ENCODE data around the gene COL9A2. TPM values are rescaled to one million over a fixed set of nuclear protein-coding genes. Genes with fewer than 3 reads are reported as not detected.
A peak's percentile ranks its signal among the peaks of the same experiment; 100 is the strongest.
"Not testable (repeated sequence)": the region's sequence is repeated elsewhere in the genome, so short reads cannot be mapped to it uniquely, and the experiment has no call there.

COL9A2 gene
- total RNA-seq, result 27.1 TPM

DNA sequence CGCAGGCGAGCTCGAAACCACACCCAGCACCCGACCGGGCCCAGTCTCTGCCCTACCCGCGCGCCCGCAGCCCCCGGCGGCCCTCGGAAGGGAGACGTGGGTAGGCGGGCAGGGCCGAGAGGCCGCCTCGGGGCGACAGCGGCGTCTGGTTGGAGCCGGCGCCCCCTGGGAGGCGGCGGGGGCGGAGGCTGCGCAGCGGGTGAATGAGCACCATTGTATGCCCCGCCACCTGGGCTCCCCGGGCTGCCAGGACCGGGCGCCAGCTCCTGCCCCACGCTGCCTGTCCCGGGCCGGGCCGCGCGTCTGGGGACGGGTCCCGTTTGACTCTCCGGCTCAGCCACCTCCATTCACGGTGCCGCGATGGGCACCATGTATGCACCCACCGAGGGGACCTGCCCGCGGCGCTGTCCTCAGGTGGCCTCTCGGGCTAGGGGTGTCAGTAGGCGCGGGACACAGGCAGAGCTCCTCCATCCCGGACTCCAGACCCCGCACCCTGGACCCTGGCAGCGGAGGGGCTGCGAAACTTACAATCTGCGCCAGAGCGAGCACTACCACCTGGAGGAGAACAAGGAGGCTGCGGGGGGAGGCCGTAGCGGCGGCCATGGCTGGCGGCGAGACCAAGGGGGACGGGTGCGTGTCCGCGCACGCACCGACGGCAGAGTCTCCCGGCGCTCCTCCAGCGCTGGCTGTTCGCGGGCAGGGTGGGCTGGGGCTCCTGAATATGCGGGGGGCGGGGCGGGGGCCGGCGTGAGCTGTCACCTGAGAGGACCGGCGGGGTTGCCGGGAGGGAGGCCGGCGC lies at the start of gene COL9A2:
TSS of gene COL9A2 (minus strand) at position 692 of the 799 bp plus-strand sequence. CDS start at position 603, 89 bp downstream.
- no peak for DNase-seq (ENCODE audit: low spot score)

DNA sequence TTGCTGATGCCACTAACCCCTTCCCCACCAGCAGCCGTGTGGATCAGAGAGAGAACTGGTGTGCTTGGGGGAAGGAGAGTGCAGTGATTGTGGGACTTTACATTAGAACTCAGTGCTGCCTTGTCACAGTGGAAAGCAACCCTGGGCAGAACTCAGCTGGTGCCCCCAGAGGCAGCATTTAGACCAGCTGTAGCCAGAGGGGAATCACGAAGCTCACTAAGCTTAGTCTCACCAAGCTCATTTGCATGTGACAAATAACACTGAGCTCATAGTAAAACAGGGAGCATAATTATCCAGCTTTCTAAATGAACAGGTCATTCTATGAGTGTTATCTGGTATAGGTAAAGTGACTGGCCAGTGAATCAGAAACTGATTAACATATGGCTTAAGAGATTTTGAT lies 46.6 kb upstream of the COL9A2 start:
- DNase-seq (ENCODE audit: low spot score), result no peak

DNA sequence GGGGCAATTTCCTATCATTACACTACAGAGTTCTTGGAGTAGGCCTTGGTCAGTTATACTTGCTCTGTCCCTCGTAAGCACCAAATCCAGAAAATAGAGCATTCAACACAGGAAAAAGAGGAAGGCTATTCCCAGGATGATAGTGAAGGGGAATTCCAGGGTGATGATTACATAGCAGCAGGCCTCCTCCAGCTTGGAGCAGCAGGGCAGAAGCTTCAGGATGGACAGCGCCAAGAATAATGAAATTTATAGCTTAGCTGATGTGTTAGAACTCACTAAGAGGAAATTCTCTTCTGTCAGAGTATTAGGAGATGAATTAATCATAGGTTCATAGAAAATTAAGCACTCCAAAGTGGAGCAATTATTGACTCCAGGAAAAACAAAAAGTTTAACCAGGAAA lies 45.6 kb upstream of the COL9A2 start:
- DNase-seq (ENCODE audit: low spot score), result no peak

DNA sequence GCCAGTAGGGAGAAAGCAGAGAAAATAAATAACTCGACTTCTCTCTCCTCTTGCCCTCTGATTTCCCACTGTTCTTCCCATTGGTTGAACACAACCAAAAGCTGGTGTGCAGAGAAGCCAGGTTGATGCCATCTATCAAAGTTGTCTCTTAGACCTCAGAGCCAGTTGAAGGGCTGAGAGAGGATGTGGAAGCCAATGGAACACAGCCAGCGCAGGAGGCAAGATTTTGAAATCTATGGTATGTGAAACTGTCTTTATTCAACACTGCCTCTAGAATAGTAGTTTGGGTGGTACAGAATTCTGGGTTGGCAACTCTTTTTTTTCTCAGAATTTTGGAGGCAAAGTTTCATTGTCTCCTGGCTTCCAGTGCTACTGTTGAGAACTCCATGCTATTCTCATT lies 45.1 kb upstream of the COL9A2 start:
- DNase-seq (ENCODE audit: low spot score), result no peak

DNA sequence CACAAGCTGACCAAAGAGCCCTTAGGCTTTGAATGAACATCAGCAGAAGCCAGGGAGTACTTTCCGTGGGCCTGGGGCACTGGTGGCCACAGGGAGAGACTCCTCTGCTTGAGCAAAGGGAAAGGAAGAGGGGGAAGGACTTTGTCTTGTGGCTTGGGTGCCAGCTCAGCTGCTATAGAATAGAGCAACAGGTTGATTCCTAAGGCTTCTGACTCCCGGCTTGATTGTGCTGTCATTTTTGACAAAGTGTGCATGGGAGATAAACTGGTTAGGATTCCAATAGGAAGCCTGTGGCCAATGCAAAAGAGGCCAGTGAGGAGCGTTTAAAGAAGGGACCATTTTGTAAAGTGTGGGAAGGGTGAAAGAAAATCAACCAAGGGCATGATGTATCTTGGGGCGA lies 44.6 kb upstream of the COL9A2 start:
- DNase-seq (ENCODE audit: low spot score), result no peak

DNA sequence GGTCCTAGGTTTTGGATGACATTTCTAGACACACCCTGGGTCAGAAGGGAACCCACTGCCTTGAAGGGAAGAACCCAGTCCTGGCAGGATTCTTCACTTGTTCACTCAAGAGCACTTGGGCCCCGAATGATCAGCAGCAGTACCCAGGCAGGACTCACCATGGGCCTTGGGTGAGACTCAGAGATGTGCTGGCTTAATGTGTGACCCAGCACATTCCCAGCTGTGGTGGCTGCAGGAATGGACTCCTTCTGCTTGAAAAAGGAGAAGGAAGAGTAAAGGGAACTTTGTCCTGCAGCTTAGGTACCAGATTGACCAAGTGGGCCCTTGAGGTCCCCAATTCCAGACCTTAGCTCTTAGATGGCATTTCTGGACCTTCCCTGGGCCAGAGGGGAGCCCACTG lies 44.1 kb upstream of the COL9A2 start:
- no peak for DNase-seq (ENCODE audit: low spot score)

DNA sequence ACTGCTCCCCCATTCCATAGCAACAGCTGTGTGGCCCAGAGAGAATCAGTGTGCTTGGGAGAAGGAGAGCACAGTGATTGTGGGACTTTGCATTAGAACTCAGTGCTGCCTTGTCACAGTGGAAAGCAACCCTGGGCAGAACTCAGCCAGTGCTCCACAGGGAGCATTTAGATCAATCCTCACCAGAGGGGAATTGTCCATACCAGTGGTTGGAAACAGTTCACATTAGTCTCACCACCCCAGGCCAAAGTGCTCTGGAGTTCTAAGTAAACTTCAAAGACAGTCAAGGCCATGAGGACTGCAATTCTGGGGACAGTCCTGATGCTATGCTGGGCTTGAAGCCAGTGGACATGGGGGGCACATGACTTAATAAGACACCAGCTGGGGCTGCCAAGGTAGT lies 43.5 kb upstream of the COL9A2 start:
- no peak for DNase-seq (ENCODE audit: low spot score)

DNA sequence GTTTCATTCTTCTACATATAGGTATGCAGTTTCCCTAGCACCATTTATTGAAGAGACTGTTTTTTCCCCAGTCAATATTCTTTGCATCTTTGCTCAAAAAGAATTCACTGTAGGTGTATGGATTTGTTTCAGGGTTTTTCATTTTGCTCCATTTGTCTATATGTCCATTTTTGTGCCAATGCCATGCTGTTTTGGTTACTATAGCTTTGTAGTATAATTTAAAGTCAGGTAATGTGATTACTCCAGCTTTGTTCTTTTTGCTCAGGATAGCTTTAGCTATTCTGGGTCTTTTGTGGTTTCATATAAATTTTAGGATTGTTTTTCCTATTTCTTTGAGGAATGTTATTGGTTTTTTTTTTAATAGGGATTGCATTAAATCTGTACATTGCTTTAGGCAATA lies 40.5 kb upstream of the COL9A2 start:
- DNase-seq (ENCODE audit: low spot score), result no peak

DNA sequence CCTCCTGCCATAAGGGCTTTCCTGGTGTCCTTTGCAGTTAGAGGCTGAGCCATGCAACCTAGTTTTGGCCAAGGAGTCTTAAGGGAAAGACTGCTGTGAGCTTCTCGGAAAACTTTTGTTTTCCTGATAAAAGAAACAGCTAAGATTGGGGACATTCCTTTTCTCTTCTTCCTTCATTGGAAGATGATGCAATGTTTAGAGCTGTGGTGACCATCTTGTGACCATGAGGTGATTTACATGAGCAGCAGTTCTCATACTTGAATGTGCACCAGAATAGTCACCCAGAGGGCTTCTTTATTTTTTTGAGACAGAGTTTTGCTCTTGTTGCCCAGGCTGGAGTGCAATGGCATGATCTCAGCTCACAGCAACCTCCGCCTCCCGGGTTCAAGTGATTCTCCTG lies 36.0 kb upstream of the COL9A2 start:
- no peak for DNase-seq (ENCODE audit: low spot score)

DNA sequence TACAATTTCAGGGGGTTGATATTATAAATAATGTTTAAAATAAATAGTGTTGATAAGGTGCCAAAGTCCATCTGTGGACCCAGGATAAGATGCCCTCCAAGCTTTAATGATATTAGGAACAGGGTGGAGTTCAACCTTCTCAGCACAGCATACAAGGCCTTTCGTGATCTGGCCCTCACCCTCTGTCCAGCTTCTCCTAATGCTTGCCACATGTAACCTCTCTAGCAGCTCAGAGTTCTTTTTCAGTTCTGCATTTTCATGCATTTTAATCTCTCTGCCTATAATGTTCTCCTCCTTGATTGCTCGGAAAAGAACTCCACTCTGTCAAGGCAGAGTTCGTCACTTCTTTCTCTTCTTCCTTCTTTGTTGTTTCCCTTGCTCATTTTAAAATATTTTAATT lies 35.0 kb upstream of the COL9A2 start:
- DNase-seq (ENCODE audit: low spot score), result no peak

DNA sequence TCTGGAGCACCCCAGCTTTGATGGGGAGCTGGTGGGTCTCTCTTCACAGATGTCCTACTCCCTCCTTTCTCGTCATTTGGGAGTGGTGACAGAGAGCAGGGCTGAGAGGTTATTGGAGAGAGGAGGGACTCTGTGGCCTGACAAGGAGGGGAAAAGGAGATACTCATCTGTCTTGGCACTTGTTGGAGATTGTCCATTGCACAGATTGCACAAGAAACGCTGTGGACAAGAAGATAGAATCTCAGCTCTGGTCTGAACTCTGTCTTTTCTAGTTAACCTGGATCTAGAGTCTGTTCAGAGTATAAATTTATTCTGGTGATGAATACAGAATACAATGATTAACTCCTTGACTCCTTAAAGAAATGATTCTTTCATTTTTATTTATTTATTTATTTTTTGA lies 34.0 kb upstream of the COL9A2 start:
- DNase-seq (ENCODE audit: low spot score), result no peak

DNA sequence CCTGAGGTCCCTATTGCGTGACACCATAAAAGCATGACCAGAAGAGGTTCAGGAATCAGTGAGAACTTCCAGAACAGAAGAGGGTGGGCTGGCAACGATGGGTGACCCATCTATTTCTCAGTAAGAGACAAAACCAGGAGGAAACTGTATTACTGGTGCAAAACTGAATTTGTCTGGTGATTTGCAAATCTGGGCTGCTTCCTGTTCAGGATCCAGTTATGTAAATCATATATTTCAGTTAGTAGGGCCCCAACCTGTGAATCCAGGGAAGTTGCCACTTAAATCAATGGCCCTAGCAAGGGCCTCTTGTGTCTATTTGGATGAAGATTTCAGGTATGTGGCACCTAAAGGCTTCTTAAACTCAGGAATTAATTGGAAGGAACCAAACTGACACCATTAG lies 33.3 kb upstream of the COL9A2 start:
- no peak for DNase-seq (ENCODE audit: low spot score)

DNA sequence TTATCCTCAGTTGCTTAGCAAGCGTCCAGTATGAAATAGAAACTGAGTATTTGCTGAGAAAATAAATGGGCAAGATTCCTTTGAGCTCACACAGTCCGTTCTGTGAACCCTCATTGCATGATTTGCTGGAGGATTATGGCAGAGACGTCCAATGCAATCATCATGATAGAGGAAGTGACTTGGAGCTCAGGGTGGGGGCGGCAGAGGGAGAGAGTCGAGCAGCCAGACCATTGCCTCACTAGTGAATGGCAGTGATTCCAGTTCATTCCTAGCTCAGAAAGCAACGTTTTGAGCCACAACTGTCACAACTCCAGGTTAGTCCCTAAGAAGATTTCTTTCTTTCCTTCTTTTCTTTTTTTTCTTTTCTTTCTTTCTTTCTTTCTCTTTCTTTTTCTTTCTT lies 27.5 kb upstream of the COL9A2 start:
- peak; percentile 50 for DNase-seq (ENCODE audit: low spot score)

DNA sequence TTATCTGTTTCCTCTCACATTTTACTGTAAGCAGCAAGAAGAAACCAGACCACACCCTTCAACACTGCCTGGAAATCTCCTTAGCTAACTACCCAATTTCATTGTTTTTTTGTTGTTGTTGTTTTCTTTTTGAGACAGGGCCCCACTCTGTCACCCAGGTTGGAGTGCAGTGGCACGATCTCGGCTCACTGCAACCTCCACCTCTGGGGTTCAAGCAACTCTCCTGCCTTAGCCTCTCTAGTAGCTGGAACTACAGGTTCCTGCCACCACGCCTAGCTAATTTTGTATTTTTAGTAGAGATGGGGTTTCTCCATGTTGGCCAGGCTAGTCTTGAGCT lies 25.3 kb upstream of the COL9A2 start:
- DNase-seq (ENCODE audit: low spot score), result not testable (repeated sequence)

DNA sequence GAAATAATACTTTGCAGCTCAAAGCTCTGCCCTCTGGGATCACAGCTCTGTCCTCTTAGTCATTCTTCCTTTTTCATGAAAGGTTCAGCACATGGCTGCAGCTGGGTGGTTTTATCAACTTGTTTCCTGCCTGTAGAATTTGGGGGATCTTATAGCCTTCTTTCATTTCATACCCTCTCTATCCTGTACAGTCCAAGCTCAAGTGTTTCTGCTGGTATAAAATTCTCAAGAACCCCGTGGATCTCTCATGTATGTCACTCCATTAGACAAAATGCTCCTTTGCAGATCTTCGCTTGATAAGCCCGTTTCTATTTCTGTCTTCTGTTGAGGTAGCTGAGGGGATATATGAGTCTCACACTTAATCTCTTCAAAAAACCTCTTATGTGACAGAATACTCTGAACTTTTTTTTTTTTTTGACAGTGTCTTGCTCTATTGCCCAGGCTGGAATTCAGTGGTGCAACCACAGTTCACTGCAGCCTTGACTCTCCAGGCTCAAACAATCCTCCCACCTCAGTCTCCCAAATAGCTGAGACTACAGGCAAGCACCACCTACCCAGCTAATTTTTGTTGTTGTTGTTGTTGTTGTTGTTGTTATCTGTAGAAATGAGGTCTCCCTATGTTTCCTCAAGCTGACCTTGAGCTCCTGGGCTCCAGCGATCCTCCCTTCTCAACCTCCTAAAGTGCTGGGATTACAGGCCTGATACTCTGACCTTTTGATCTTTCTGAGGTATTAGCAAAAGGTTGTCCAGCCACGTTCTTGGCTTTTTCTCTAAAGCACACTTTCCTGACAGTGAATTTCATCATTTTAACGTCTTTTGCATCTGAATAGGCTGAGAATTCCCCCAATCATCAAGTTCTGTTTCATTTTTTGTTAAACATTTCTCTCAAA lies 24.6 kb upstream of the COL9A2 start:
- no peak for DNase-seq (ENCODE audit: low spot score)

DNA sequence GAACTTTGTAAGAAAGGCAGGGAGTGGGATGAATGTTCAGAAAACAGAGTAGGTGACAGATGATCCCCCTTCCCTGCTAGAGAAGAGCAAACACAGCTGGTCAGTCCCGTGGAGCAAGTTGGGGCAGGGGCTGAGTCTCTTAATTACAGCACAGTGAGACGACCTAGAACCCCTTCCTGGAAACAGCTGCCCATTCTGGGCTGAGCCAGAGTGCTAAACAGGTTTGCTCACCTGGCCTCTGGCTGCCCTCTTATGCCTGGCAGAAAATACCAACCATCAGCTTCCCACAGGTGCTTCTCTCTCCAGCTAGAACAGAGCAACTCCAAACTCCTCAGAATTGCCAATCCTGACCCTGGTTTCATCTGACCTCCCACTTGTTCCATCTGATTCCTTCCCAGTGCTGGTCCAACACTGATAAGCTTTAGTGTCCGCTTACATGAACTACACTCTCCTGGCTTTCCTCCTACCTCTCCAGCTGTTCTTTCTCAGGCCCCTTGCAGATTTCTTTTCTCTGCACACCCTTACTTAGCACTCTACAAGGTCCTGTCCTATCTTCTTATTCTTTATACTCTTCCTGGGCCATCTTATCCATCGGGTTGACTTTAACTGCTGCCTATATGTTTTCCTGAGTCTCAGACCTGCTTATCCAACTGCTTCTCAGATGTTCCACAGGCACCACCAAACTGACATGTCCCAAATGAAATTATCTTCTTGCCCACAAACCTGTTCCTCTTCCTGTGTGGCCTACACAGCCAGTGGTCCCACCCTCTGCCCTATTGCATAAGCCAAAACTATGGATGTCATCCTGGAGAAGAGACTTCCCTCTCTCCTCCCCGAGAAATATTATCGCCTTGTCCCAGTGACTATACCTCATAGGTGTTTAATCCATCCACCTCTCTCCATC lies 22.6 kb upstream of the COL9A2 start:
- no peak for DNase-seq (ENCODE audit: low spot score)

DNA sequence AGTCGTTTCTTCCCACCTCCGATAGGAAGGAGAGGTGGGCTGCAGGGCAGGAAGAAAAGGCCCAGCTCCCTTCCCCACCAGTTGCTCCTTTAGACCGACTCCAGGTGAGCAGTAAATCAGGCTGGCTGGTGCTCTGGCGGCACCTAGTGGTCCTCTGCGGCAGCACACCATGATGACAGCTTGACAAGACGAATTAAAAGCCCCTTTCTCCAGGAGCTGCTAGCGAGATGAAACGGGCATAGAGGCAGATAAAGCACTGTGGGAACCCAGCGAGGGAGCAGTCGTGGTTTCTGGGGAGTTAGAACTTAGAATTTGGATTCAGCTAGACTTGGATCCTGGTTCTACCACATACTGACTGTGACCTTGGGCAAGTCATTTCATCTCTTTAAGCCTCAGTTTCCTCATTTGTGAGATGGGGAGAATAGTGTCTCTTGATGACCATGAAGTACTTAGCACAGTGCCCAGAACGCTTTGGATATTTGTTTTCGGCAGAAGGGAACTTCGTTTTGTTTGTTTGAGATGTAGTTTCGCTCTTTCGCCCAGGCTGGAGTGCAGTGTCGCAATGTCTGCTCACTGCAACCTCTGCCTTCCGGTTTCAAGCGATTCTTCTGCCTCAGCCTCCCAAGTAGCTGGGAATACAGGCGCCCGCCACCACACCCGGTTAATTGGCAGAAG lies 21.8 kb upstream of the COL9A2 start:
- peak; percentile 84 for DNase-seq (ENCODE audit: low spot score)

DNA sequence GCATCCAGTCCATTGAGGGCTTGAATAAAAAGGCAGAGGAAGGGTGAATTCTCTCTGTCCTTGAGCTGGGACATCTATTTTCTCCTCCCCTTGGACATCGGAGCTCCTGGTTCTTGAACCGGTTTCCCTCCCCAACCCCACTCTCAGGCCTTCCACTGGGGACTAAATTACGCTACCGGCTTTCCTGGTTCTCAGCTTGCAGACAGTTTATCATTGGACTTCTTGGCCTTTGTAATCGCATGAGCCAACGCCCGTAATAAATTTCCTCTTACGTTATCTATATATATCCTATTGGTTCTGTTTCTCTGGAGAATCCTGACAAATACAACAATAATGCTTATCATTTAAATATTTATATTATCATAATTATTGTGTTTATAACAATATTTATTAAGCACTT lies 20.4 kb upstream of the COL9A2 start:
- DNase-seq (ENCODE audit: low spot score), result no peak

DNA sequence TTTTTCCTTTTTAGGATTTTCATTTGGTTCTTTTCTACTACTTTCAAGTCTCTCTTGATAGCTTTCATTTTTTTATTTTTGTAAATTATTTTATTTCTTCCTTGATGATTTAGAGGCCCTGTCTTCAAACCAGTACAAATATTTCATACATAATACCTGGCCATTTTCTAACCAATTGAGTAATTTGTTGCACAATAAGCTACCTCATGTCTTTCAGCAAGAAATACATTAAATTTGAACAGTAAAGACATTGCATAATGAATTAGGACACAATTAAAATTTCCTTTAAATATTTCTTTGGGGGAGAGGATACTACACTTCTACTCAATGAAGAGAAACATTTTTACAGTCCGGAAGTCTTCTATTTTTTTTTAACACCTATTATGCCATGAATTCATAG lies 15.6 kb upstream of the COL9A2 start:
- no peak for DNase-seq (ENCODE audit: low spot score)

DNA sequence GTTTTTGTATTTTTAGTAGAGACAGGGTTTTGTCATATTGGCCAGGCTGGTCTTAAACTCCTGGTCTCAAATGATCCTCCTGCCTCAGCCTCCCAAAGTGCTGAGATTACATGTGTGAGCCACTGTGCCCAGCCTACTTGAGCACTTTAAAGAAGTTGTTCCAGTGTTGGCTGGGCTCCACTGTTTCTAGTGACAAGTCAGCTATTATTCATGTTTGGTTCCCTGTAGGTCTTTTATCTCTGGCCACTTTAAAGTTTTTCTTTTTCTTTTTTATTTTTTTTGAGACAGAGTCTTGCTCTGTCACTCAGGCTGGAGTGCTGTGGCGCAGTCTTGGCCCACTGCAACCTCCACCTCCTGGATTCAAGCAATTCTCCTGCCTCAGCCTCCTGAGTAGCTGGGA lies 14.3 kb upstream of the COL9A2 start:
- DNase-seq (ENCODE audit: low spot score), result not testable (repeated sequence)

DNA sequence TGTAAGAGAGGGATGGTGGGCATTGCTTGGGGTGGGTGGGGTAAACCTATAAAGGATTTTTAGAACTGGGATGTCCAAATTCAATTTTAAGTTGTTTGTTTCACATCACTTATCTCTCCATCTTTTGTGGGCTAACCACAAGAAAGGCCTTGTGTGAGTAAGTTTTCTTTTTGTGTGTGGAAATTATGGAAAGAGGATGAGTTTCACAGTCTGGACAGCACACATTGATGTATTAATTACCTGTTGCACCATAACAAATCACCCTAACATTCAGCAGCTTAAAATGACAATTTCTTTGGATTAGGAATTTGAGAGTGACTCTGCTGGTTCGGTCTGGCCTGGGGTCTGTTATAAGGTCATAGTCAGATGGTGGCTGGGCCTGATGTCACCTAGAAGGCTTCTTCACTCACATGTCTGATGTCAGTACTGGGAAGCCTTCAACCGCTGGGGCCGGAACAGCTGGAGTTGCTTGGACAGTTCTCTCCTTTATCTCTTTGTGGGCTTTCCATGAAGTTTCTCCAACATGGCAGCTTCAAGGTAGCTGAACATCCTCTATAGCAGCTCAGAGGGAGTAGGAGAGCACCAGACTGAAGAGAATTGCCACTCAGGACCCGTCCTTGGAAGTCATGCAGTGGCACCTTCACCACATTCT lies 2.0 kb upstream of the COL9A2 start:
- DNase-seq (ENCODE audit: low spot score), result no peak
